Loucy (cell line): ENCODE data around the gene MYCBP2.
"Not testable (repeated sequence)": the region's sequence is repeated elsewhere in the genome, so short reads cannot be mapped to it uniquely, and the experiment has no call there.

ENCODE experiments used
- H2AFZ ChIP-seq: fragments of 200-600 bp; sonication (generic); 2 replicates; pipeline ENCODE4 v1.6.0; 2016; ENCODE audit warnings: antibody characterized with exemption, mild to moderate bottlenecking, low read length, moderate library complexity
- H3F3A ChIP-seq: fragments of 200-600 bp; 2 replicates; pipeline ENCODE4 v1.6.0; 2016; ENCODE audit warnings: antibody characterized with exemption, low read depth, mild to moderate bottlenecking
- H3K27me3 ChIP-seq: fragments of 200-600 bp; sonication (generic); 2 replicates; pipeline ENCODE4 v1.6.1; 2014; ENCODE audit warnings: low read length, mild to moderate bottlenecking; ENCODE audit not compliant: insufficient read depth, poor library complexity, severe bottlenecking
- H3K36me3 ChIP-seq: fragments of 200-600 bp; sonication (generic); 2 replicates; pipeline ENCODE4 v1.6.1; 2016; ENCODE audit warnings: low read length; ENCODE audit not compliant: insufficient read depth
- H3K4me1 ChIP-seq: fragments of 200-600 bp; sonication (generic); 2 replicates; pipeline ENCODE4 v1.5.1; 2014; ENCODE audit warnings: low read length, mild to moderate bottlenecking; ENCODE audit not compliant: insufficient read depth, poor library complexity, severe bottlenecking
- H3K4me2 ChIP-seq: fragments of 200-600 bp; sonication (generic); 2 replicates; pipeline ENCODE4 v1.6.0; 2014; ENCODE audit warnings: antibody characterized with exemption, low read length, low read depth, mild to moderate bottlenecking; ENCODE audit not compliant: poor library complexity, severe bottlenecking
- H3K4me3 ChIP-seq: fragments of 200-600 bp; sonication (generic); 2 replicates; pipeline ENCODE4 v1.5.1; 2014; ENCODE audit warnings: low read length, mild to moderate bottlenecking, mixed read lengths; ENCODE audit not compliant: poor library complexity, severe bottlenecking
- H3K79me2 ChIP-seq: fragments of 200-600 bp; sonication (generic); 2 replicates; pipeline ENCODE4 v1.6.1; 2014; ENCODE audit warnings: low read length; ENCODE audit not compliant: insufficient read depth
- H3K9ac ChIP-seq: fragments of 200-600 bp; sonication (generic); 2 replicates; pipeline ENCODE4 v1.6.0; 2014; ENCODE audit warnings: mild to moderate bottlenecking, low read depth, low read length, moderate library complexity; ENCODE audit not compliant: poor library complexity, severe bottlenecking
- H3K9me2 ChIP-seq: fragments of 200-600 bp; sonication (generic); replicated peaks from 2 replicates; pipeline ENCODE4 v1.6.1; 2016; ENCODE audit warnings: low read depth, low read length, mixed read lengths
- H3K9me3 ChIP-seq: fragments of 200-600 bp; sonication (generic); 2 replicates; pipeline ENCODE4 v1.6.1; 2014; ENCODE audit warnings: mild to moderate bottlenecking, antibody characterized with exemption, low read length, low read depth; ENCODE audit not compliant: insufficient read depth
- H4K20me1 ChIP-seq: fragments of 200-600 bp; sonication (generic); 2 replicates; pipeline ENCODE4 v1.6.0; 2014; ENCODE audit warnings: antibody characterized with exemption, low read length, mild to moderate bottlenecking; ENCODE audit not compliant: insufficient read depth, poor library complexity, severe bottlenecking
- CTCF ChIP-seq: fragments of 200-600 bp; sonication (generic); conservative IDR thresholded peaks from 2 replicates; pipeline ENCODE4 v1.5.1; 2014; ENCODE audit warnings: mild to moderate bottlenecking, antibody characterized with exemption, low read length
- EZH2phosphoT487 ChIP-seq: fragments of 200-600 bp; IDR thresholded peaks from 2 replicates; pipeline ENCODE4 v1.6.1; 2018; ENCODE audit warnings: antibody characterized with exemption, mild to moderate bottlenecking, moderate library complexity, borderline replicate concordance

The MYCBP2 gene

GRCh38 chr13:77014906-77015685 is 311.8 kb downstream of the MYCBP2 start:
- H3K27me3 ChIP-seq: no peaks in the 10 kb centered on the region
- peaks cover 55% of the 10 kb centered on the region for H4K20me1 ChIP-seq
- H2AFZ ChIP-seq: no peak overlapping the region
- no peak overlapping the region for H3K4me3 ChIP-seq
- no peaks in the 10 kb centered on the region for H3K9me3 ChIP-seq
- no peak overlapping the region for H3K4me2 ChIP-seq
- H3F3A ChIP-seq: 0 out of 2 replicates have a peak, but pooled peaks cover 2% of the 10 kb centered on the region
- no peak overlapping the region for H3K9ac ChIP-seq
- no peaks in the 10 kb centered on the region for H3K9me2 ChIP-seq
- H3K79me2 ChIP-seq: peaks cover 34% of the 10 kb centered on the region
- H3K4me1 ChIP-seq: peaks cover 12% of the 10 kb centered on the region
- peaks cover 72% of the 10 kb centered on the region for H3K36me3 ChIP-seq
- TF ChIP-seq CTCF (no peak), EZH2phosphoT487 (no peak)

GRCh38 chr13:77013853-77014542 is 312.9 kb downstream of the MYCBP2 start:
- H2AFZ ChIP-seq: no peak overlapping the region
- H3K9ac ChIP-seq: no peak overlapping the region
- no peaks in the 10 kb centered on the region for H3K27me3 ChIP-seq
- no peak overlapping the region for H3K4me3 ChIP-seq
- peaks cover 83% of the 10 kb centered on the region for H3K36me3 ChIP-seq
- H3K4me1 ChIP-seq: peaks cover 3% of the 10 kb centered on the region
- H3K9me3 ChIP-seq: no peaks in the 10 kb centered on the region
- no peak for TF ChIP-seq CTCF
- no peak for TF ChIP-seq EZH2phosphoT487
- H3K4me2 ChIP-seq: no peak overlapping the region
- H3F3A ChIP-seq: 0 out of 2 replicates have a peak, but pooled peaks cover 2% of the 10 kb centered on the region
- H4K20me1 ChIP-seq: peaks cover 44% of the 10 kb centered on the region
- peaks cover 26% of the 10 kb centered on the region for H3K79me2 ChIP-seq
- H3K9me2 ChIP-seq: no peaks in the 10 kb centered on the region

- Histone ChIP-seq H3K79me2 (peaks cover 24% of the 10 kb centered on the region; the same call in 1 of the 2 replicates), H4K20me1 (peaks cover 23% of the 10 kb centered on the region), H3K36me3 (peaks cover 84% of the 10 kb centered on the region)
- H3K27me3 ChIP-seq, H3K9me2 ChIP-seq, H3F3A ChIP-seq, H3K4me2 ChIP-seq, H3K9me3 ChIP-seq, H3K4me3 ChIP-seq, H3K4me1 ChIP-seq, H2AFZ ChIP-seq, H3K9ac ChIP-seq: not testable (repeated sequence)
These were observed 317.2 kb downstream of the MYCBP2 start for GRCh38 chr13:77009719-77010118.
